Brain pericyte (primary cell): ENCODE measurements around the gene EML4.
"Not testable (repeated sequence)": the region's sequence is repeated elsewhere in the genome, so short reads cannot be mapped to it uniquely, and the experiment has no call there.

ENCODE experiments used
- DNase-seq: peaks from one replicate; pipeline ENCODE4 v3.0.0-alpha.2; 2012; ENCODE audit warnings: low read depth, low spot score

Gene EML4

GRCh38 chr2:42353792-42354429 is 184.8 kb downstream of the EML4 start:
- DNase-seq = no peak

GRCh38 chr2:42359304-42359964 is 190.3 kb downstream of the EML4 start:
- no peak for DNase-seq

- no peak for DNase-seq
Observed at GRCh38 chr2:42359965-42360483, 190.9 kb downstream of the EML4 start.

GRCh38 chr2:42360493-42360889 is 191.3 kb downstream of the EML4 start:
- DNase-seq = no peak

- peak; percentile 94 for DNase-seq
Observed at GRCh38 chr2:42360890-42361727, 192.0 kb downstream of the EML4 start, which contains the start of gene COX7A2L. Gene COX7A2L, minus strand, starts transcription at chr2:42361217. Its CDS starts 56 bp downstream, at chr2:42361161.

- DNase-seq = no peak
Observed at GRCh38 chr2:42361728-42362283, 192.7 kb downstream of the EML4 start.

- no peak for DNase-seq
Observed at GRCh38 chr2:42363413-42363812, 194.3 kb downstream of the EML4 start.

- no peak for DNase-seq
Observed at GRCh38 chr2:42364658-42365057, 195.5 kb downstream of the EML4 start.

GRCh38 chr2:42366411-42366810 is 197.3 kb downstream of the EML4 start:
- no peak for DNase-seq

- no peak for DNase-seq
Observed at GRCh38 chr2:42367835-42368234, 198.7 kb downstream of the EML4 start.

GRCh38 chr2:42368817-42369531 is 199.8 kb downstream of the EML4 start:
- no peak for DNase-seq

- DNase-seq = no peak
Observed at GRCh38 chr2:42369532-42370229, 200.5 kb downstream of the EML4 start.

GRCh38 chr2:42371611-42372473 is 202.7 kb downstream of the EML4 start:
- no peak for DNase-seq

- DNase-seq = no peak
Observed at GRCh38 chr2:42372474-42373200, 203.5 kb downstream of the EML4 start.

GRCh38 chr2:42376758-42377157 is 207.6 kb downstream of the EML4 start:
- no peak for DNase-seq

GRCh38 chr2:42378415-42378814 is 209.3 kb downstream of the EML4 start:
- no peak for DNase-seq

GRCh38 chr2:42380026-42380425 is 210.9 kb downstream of the EML4 start:
- not testable (repeated sequence) for DNase-seq

- DNase-seq = no peak
Observed at GRCh38 chr2:42382144-42382543, 213.0 kb downstream of the EML4 start.
